Retina (tissue), 1 donor: ENCODE data around the gene PAN3.

Source experiments
- DNase-seq: peaks from one replicate; pipeline ENCODE4 v3.0.0-alpha.2; 2016

The PAN3 gene

GRCh38 chr13:28220166-28220565 lies 81.8 kb downstream of the PAN3 start:
- DNase-seq, result no peak

DNA sequence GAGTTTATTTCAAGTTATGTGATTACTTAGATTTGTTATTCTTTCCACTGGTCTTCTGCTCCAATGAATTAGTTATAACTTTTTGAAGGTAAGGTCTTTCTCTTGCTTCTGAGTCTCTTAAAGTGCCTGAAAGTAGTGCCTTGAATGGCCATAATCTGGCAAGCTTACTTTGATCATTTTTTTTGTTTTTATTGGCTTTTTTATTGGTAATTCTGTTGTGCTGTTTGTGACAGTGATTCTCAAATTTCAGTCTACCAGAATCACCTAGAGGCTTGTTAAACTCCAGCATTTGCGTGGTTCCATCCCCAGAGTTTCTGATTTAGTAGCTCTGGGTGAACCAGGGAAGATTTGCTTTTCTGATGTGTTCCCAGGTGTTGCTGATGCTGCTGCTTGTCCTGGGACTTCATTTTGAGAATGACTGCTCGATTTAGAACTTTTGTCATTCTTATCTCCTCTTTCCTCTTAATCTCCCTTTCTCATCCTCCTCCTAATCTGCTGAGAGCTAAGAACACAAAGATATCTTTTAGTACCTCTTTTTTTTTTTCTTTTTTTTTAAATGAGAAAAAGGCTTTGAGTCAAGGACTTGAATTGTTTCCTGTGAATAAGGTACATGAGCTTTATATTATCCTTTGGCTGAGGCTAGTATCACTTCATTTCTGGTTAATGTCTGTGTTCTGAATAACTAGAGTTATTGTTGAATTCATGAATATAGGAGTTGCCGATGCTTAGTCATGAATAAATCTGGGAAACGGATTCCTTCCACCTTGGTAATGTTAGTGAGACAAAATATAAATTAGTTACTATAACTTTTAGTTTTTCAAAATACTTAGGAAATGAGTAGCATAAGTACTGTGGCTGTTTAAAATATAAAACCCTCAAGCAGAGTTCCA lies 91.4 kb downstream of the PAN3 start:
- no peak for DNase-seq

GRCh38 chr13:28231642-28232041 lies 93.3 kb downstream of the PAN3 start:
- DNase-seq, result no peak

- DNase-seq, result no peak
Observed at GRCh38 chr13:28237944-28238343, 99.6 kb downstream of the PAN3 start.

DNA sequence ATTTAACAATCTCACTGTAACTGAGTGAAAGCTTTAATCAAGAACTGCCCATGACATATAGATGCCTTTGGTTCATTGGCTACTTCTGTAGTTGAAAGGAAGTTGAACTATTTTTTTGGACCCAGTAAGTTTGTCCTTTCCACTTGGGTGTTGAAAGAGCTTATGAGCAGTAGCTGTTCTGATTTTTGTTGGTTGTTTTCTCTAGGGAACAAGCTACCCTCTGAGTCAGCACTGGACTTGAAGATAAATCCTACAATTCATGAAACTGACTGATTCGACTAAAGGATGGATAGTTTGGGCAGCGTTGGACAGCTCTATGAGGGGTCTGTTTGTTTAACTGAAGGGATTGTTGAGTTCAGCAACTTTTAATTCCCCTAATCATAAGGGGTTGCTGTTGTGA lies 101.0 kb downstream of the PAN3 start:
- no peak for DNase-seq

GRCh38 chr13:28245465-28245864 lies 107.1 kb downstream of the PAN3 start:
- no peak for DNase-seq

DNA sequence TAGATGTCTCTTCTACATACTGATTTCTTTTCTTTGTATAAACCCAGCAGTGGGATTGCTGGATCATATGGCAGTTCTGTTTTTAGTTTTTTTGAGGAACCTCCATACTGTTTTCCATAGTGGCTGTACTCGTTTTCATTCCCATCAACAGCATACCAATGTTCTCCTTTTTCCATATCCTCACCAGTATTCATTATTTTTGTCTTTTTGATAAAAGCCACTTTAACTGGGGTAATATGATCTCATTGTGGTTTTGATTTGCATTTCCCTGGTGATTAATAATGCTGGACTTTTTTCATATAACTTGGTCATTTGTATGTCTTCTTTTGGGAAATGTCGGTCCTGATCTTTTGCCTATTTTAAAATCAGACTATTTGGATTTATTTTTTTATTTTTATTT lies 108.5 kb downstream of the PAN3 start:
- DNase-seq, result no peak

DNA sequence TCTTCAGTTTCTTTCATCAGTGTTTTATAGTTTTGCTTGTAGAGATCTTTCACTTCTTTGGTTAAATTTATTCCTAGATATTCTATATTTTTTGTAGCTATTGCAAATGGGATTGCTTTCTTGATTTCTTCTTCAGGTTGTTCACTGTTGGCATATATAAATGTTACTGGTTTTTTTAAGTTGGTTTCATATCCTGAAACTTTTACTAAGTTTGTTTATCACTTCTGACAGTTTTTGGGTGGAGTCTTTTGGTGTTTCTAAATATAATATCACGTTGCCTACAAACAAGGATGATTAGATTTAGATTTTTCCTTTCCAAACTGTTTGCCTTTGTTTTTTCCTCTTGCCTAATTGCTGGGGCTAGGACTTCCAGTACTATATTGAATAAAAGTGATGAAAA lies 109.7 kb downstream of the PAN3 start:
- no peak for DNase-seq

DNA sequence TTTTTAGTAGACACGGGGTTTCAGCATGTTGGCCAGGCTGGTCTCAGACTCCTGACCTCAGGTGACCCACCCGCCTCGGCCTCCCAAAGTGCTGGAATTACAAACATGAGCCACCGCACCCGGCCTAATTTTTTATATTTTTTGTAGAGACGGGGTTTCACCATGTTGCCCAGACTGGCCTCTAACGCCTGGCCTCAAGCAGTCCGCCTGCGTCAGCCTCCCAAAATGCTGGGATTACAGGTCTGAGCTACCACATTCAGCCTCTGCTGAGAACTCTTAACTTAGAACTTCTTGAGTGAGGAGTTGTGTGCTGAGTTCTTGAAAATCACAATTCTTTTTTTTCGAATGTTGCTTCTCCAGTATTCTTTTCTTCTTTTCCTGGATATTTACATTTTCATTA lies 112.2 kb downstream of the PAN3 start:
- no peak for DNase-seq

DNA sequence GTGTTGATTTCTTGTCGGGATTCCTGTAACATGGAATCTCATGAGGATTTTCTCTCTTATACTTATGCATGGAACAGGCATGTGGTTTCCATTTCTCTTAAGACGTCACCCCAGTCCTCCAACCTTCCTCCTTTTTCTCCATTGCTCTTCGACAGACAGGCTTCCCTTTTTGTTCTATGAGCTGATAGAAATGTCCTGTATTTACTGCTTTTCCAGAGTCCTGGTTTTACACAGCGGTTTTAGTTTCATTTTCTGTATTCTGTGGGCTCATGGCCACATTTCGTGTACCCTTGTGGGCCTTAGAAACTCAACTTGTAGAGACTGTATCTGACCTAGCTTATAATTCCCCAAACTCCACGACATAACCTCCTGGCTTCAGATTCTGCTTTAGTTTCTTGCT lies 113.1 kb downstream of the PAN3 start:
- DNase-seq, result no peak

- DNase-seq, result no peak
Observed at GRCh38 chr13:28252547-28252946, 114.2 kb downstream of the PAN3 start.

DNA sequence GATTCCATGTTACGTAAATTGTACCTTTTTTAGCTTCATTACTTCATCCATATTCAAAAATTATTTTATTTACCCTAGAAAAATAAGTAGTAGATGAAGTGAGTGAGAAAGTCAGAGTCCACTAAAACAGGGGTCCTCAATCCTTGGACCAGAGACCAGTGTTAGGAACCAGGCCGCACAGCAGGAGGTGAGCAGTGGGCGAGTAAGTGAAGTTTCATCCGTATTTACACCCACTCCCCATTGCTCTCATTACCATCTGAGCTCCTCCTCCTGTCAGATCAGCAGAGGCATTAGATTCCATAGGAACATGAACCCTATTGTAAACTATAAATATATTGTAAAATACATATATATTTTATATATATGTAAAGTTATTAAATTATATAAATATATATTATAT lies 119.0 kb downstream of the PAN3 start:
- no peak for DNase-seq

DNA sequence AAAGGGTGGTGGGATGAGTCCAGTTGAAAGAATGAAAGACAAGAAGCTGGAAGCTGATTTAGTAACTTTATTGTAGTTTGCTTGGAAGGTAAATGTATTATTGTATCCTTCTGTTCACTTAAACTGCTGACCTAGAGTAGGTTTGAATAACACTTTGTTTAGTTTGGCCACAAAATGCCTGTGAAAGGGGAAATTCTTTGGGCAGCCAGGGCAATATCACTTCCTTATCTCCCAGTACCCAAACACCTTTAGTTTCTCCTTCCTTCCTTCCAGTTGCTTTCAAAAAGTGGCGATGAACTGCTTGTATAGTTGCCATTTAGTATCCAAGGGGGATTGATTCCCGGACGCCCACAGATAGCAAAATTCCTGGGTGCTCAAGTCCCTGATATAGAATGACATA lies 120.1 kb downstream of the PAN3 start:
- DNase-seq, result no peak

DNA sequence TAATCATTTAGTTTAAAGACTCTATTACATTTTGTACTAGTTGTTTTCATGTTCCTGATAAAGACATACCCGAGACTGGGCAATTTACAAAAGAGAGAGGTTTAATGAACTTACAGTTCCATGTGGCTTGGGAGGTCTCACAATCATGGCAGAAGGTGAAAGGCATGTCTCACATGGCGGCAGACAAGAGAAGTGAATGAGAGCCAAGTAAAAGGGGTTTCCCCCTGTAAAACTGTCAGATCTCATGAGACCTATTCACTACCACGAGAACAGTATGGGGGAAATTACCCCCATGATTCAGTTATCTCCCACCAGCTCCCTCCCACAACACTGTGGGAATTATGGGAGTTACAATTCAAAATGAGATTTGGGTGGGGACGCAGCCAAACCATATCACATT lies 129.2 kb downstream of the PAN3 start:
- no peak for DNase-seq

DNA sequence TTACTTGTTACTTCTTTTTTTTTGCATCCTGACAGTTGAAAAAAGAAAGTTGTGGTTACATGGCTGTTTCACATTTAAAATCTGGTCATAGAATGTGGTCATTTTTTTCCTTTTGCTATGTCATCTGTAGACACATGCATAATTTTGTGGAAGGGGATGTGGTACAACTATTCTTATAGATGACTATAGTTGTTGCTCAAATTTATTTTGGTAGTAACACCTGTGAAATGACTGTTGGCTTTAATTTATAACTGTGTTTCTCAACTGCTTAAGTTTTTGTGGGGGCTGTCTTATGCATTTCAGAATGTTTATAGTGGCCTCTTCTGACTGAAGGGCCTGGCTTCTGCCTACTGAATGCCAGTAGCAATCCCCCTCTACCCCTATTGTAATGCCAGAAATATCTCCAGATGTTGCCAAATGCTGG lies 130.5 kb downstream of the PAN3 start:
- DNase-seq, result no peak

DNA sequence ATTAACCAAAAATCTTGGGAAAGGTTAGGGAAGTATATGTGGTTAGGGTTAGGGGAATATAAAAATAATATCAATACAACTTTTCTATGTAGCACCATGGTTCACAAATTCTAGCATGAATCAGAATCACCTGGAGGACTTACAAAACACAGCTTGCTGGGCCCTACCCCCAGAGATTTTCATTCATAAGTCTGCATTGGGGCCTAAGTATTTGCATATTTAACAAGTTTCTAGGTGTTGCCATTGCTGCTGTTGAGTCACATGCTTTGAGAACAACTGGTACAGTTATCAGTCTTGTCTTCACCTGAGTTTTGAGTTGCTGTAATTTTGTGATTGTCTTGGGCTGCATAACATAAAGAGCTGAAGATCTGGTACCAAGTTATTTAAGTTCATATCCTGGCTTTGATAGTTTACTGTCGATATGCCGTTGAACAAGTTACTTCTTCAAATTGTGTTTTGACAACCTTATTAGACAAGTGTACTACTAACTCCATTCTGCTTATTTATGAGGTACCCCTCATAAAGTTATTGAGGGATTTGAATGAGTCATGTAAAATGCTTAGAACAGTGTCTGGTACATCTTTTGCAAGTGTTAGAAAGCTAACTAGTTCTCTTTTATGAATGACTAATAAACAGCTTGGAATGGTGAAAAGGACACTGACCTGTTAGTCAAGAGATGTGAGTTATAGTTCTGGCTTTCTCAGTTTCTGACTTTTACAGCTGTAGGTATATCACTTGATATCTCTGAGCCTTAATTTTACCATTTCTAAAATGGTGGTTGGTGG lies 132.9 kb downstream of the PAN3 start:
- no peak for DNase-seq

- DNase-seq, result no peak
Observed at GRCh38 chr13:28273919-28274318, 135.6 kb downstream of the PAN3 start.

DNA sequence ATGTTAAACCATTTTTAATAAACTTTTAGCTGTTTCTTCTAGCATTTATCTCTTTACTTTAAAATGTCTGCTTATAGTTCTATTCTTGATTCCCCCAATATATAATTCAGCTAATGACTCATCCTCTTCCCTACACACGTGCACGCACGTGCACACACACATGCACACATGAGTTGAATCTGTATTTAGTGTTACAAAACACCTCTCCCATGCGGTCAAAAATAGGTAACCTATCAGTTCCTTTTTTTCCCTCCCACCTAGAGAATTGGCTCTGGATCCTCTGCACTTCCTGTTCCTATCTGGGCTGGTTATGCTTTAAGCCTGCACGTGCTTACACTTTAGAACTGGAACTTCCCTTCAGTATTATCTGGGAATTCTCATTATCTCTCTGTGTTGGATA lies 144.1 kb downstream of the PAN3 start:
- no peak for DNase-seq

DNA sequence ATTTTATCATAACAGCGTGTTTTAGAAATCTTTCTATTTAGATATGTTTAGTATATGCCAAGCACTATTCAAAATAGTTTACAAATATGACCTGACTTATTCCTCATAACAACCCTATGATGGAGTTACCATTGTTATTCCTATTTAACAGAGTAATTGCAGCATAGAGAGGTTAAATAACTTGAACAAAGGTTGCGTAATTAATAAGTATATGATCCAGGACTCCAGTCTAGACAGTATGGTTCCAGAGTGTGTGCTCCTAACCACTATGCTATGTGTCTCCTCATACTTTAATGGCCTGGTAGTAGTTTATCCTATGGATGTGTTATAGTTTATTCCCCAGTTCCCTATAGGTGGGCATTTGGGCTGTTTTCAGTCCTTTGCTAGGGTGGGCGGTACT lies 145.3 kb downstream of the PAN3 start:
- DNase-seq, result no peak

DNA sequence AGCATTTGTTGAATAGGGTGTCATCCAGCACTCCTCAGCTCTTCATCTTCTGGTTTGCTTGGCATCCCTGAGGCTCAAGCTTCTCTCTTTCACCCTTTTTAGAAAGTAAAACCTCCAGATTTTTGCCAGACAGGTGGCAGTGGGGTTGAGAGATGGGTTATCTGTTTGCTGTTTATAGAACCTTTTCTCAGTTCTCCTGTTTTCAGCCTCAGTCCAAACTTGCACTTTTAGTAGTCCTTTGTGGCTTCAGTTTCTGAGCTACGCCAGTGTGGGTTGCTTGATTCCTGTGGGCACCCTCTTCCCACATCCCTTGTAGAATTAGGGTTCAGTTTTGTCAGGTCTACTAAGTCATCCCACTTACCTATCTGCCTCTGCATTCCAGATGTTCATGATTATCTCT lies 147.9 kb downstream of the PAN3 start:
- DNase-seq, result no peak

GRCh38 chr13:28297341-28297740 lies 159.0 kb downstream of the PAN3 start:
- DNase-seq, result no peak

DNA sequence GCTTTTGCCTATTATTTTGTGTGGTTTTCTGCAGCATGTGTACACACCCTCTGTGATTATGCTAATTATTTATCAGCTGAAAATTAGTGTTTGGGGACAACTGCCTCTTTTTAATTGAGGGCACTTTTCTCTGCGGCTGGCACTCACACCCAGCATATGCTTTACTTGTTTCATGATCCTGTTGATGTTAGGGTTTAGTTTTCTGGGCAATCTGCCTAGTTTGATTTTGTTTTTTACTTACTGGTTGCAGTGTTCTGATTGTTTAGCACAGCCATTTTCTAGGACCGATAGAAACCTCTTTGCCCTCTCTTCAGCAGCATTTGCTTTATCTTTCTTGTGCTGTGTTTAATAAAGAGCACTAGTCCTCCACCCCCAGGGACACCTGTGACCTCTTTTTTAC lies 161.6 kb downstream of the PAN3 start:
- no peak for DNase-seq

GRCh38 chr13:28301839-28302238 lies 163.5 kb downstream of the PAN3 start:
- no peak for DNase-seq

DNA sequence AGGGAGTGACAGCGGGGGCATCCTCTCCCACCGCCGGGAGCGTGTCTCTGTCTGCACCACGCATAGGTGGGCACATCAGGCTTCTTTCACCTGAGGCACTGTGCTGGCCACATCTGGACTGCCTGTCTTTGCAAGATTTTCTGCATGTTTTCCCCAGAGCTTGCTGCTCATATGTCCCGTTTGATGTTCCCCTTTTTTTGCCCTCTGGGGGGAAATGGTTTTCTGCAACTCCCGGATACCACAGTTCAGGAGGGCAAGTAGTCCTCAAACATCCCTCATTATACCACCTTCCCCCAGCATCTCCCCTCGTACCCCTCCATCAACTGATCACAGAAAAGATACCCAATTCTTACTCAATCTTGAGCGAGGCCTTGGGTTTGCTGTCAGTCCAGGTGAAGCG lies 168.0 kb downstream of the PAN3 start:
- DNase-seq, result no peak
